Measurements from ENCODE around the gene LIN52. TPM values are rescaled to one million over a fixed set of nuclear protein-coding genes. Genes with fewer than 3 reads are reported as not detected.

Gene LIN52
- total RNA-seq, 1 experiment from 2014 or later: 10.6 TPM

GRCh38 chr14:74249433-74250375 is 164.9 kb downstream of the LIN52 start (continued):
- TF ChIP-seq, protein P1, sequence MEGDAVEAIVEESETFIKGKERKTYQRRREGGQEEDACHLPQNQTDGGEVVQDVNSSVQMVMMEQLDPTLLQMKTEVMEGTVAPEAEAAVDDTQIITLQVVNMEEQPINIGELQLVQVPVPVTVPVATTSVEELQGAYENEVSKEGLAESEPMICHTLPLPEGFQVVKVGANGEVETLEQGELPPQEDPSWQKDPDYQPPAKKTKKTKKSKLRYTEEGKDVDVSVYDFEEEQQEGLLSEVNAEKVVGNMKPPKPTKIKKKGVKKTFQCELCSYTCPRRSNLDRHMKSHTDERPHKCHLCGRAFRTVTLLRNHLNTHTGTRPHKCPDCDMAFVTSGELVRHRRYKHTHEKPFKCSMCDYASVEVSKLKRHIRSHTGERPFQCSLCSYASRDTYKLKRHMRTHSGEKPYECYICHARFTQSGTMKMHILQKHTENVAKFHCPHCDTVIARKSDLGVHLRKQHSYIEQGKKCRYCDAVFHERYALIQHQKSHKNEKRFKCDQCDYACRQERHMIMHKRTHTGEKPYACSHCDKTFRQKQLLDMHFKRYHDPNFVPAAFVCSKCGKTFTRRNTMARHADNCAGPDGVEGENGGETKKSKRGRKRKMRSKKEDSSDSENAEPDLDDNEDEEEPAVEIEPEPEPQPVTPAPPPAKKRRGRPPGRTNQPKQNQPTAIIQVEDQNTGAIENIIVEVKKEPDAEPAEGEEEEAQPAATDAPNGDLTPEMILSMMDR (IDR thresholded peaks at IDR 0.05): no peak
- TF ChIP-seq ZMAT4 (CRISPR knock-in tag; IDR thresholded peaks at IDR 0.05) (no peak), ESRRA (CRISPR knock-in tag; IDR thresholded peaks at IDR 0.05; ENCODE audit: borderline replicate concordance) (no peak), ETV6 (CRISPR knock-in tag; IDR thresholded peaks at IDR 0.05) (no peak), ZNF138 (CRISPR knock-in tag; conservative IDR thresholded peaks at IDR 0.05) (no peak)
- TF ChIP-seq, protein P2, sequence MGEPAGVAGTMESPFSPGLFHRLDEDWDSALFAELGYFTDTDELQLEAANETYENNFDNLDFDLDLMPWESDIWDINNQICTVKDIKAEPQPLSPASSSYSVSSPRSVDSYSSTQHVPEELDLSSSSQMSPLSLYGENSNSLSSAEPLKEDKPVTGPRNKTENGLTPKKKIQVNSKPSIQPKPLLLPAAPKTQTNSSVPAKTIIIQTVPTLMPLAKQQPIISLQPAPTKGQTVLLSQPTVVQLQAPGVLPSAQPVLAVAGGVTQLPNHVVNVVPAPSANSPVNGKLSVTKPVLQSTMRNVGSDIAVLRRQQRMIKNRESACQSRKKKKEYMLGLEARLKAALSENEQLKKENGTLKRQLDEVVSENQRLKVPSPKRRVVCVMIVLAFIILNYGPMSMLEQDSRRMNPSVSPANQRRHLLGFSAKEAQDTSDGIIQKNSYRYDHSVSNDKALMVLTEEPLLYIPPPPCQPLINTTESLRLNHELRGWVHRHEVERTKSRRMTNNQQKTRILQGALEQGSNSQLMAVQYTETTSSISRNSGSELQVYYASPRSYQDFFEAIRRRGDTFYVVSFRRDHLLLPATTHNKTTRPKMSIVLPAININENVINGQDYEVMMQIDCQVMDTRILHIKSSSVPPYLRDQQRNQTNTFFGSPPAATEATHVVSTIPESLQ (CRISPR knock-in tag; IDR thresholded peaks at IDR 0.05): no peak

Other genes with a start within 250 kb of the LIN52 start
- 20.7 to 23.6 TPM (median 22.1 TPM) in 3 replicates for gene PTGR2, start 233.1 kb upstream of the LIN52 start, total RNA-seq (2021)
- gene ZNF410, start 198.1 kb upstream of the LIN52 start, total RNA-seq (2021): 19.3 to 21.0 TPM (median 20.5 TPM) in 3 replicates
- gene FAM161B, start 134.9 kb upstream of the LIN52 start, total RNA-seq (2021): 0.26 to 0.66 TPM (median 0.46 TPM) in 3 replicates
- gene COQ6, start 134.7 kb upstream of the LIN52 start, total RNA-seq (2021): 9.1 to 10.5 TPM (median 10.4 TPM) in 3 replicates
- 8.8 to 10.6 TPM (median 9.5 TPM) in 3 replicates for gene ENTPD5, start 65.7 kb upstream of the LIN52 start, total RNA-seq (2021)
- 0.48 to 0.98 TPM (median 0.73 TPM) in 3 replicates for gene BBOF1, start 65.6 kb upstream of the LIN52 start, total RNA-seq (2021)
- 21.6 to 32.1 TPM (median 30.6 TPM) in 3 replicates for gene ALDH6A1, start 503 bp upstream of the LIN52 start, total RNA-seq (2021)
- gene VSX2, start 154.5 kb downstream of the LIN52 start, total RNA-seq (2021): 0.11 to 0.16 TPM in 2 of 3 replicates, not detected in the other
- 84.7 to 91.2 TPM (median 90.2 TPM) in 3 replicates for gene ABCD4, start 218.0 kb downstream of the LIN52 start, total RNA-seq (2021)